Iris pigment epithelial cell (primary cell): ENCODE data around the gene CCDC126.
"Not testable (repeated sequence)": the region's sequence is repeated elsewhere in the genome, so short reads cannot be mapped to it uniquely, and the experiment has no call there.

Experiments
- DNase-seq: peaks from one replicate; pipeline ENCODE4 v3.0.0-alpha.2; 2011; ENCODE audit warnings: low read depth

CCDC126 gene

GRCh38 chr7:23597094-23598091 is at the start of gene CCDC126:
CCDC126 (plus strand) TSS chr7:23597382; CDS start chr7:23611316, 13,934 bp downstream.
- peak; percentile 90 for DNase-seq

GRCh38 chr7:23547662-23548061 is 49.5 kb upstream of the CCDC126 start:
- DNase-seq, result no peak

GRCh38 chr7:23558303-23558702 is 38.9 kb upstream of the CCDC126 start:
- DNase-seq, result no peak

GRCh38 chr7:23570592-23571200 is 26.5 kb upstream of the CCDC126 start:
- peak; percentile 69 for DNase-seq

- not testable (repeated sequence) for DNase-seq
Observed at GRCh38 chr7:23581975-23582374, 15.2 kb upstream of the CCDC126 start.

GRCh38 chr7:23585304-23585703 is 11.9 kb upstream of the CCDC126 start:
- not testable (repeated sequence) for DNase-seq

GRCh38 chr7:23586159-23586558 is 11.0 kb upstream of the CCDC126 start:
- no peak for DNase-seq

- DNase-seq, result no peak
Observed at GRCh38 chr7:23590529-23590928, 6.7 kb upstream of the CCDC126 start.

- no peak for DNase-seq
Observed at GRCh38 chr7:23593706-23594105, 3.5 kb upstream of the CCDC126 start.

- peak; percentile 52 for DNase-seq
Observed at GRCh38 chr7:23594879-23595604, 2.1 kb upstream of the CCDC126 start.

GRCh38 chr7:23598296-23598695 is 1.1 kb downstream of the CCDC126 start:
- no peak for DNase-seq

- no peak for DNase-seq
Observed at GRCh38 chr7:23600236-23600635, 3.1 kb downstream of the CCDC126 start.

- no peak for DNase-seq
Observed at GRCh38 chr7:23603632-23604295, 6.6 kb downstream of the CCDC126 start.

- DNase-seq, result peak; percentile 64
Observed at GRCh38 chr7:23604296-23604640, 7.1 kb downstream of the CCDC126 start.

- DNase-seq, result no peak
Observed at GRCh38 chr7:23607130-23607529, 9.9 kb downstream of the CCDC126 start.

GRCh38 chr7:23607866-23608265 is 10.7 kb downstream of the CCDC126 start:
- no peak for DNase-seq

GRCh38 chr7:23615331-23615730 is 18.1 kb downstream of the CCDC126 start:
- DNase-seq, result peak; percentile 51

- no peak for DNase-seq
Observed at GRCh38 chr7:23616593-23616992, 19.4 kb downstream of the CCDC126 start.

- no peak for DNase-seq
Observed at GRCh38 chr7:23617482-23617881, 20.3 kb downstream of the CCDC126 start.

- no peak for DNase-seq
Observed at GRCh38 chr7:23618241-23618640, 21.1 kb downstream of the CCDC126 start.

- no peak for DNase-seq
Observed at GRCh38 chr7:23619141-23619540, 22.0 kb downstream of the CCDC126 start.

- DNase-seq, result peak; percentile 77
Observed at GRCh38 chr7:23622506-23622925, 25.3 kb downstream of the CCDC126 start.
